GM12892 (cell line): ENCODE measurements around the gene MEOX2.

Experiments
- POLR2A ChIP-seq: IDR thresholded peaks from 2 replicates; pipeline ENCODE4 v1.6.1; 2011; ENCODE audit warnings: low read depth, low read length, control low read depth
- TAF1 ChIP-seq: IDR thresholded peaks from 2 replicates; pipeline ENCODE4 v1.6.1; 2011; ENCODE audit warnings: low read depth, mild to moderate bottlenecking, control low read depth, low read length, borderline replicate concordance

GRCh38 chr7:15647309-15647708 is 39.2 kb downstream of the MEOX2 start:
- TF ChIP-seq TAF1 (no peak), POLR2A (no peak)
